Measurements from ENCODE around the gene CBLN1.

GRCh38 chr16:49276646-49277385, 4.8 kb downstream of the CBLN1 start:
- TF ChIP-seq CTCF (IDR thresholded peaks at IDR 0.05; ENCODE audit: poor library complexity) = no peak
- TF ChIP-seq EZH2phosphoT487 (IDR thresholded peaks at IDR 0.05; ENCODE audit: low read depth, severe bottlenecking, unreplicated experiment) = no peak
- TF ChIP-seq EZH2 (IDR thresholded peaks at IDR 0.05; ENCODE audit: borderline replicate concordance) = no peak
